Measurements from ENCODE around the gene CLPTM1L. TPM values are rescaled to one million over a fixed set of nuclear protein-coding genes. Genes with fewer than 3 reads are reported as not detected.

Gene CLPTM1L
- total RNA-seq, 3 donors from 2014 or later, result 94.0 to 121 (median 107) TPM

- Histone ChIP-seq H3K4me3 (no peak overlapping the region), H3K4me1 (no peaks in the 10 kb centered on the region), H3K36me3 (no peaks in the 10 kb centered on the region), H3K9me3 (no peaks in the 10 kb centered on the region), H3K27ac (no peak overlapping the region), H3K27me3 (peaks cover 0 to 63% of the 10 kb centered on the region in 2 donors)
- no peak for DNase-seq (ENCODE audit: low spot score in 2 of 2)
- intact Hi-C loops (cut with DNase I; ENCODE audit: low total_unique reads), result no loop called here
- TF ChIP-seq POLR2A (IDR thresholded peaks at IDR 0.05) (no peak), POLR2AphosphoS5 (IDR thresholded peaks at IDR 0.05) (no peak), CTCF (IDR thresholded peaks at IDR 0.05) (no peak)
These were observed 12.2 kb upstream of the CLPTM1L start for GRCh38 chr5:1356873-1357787.

DNA sequence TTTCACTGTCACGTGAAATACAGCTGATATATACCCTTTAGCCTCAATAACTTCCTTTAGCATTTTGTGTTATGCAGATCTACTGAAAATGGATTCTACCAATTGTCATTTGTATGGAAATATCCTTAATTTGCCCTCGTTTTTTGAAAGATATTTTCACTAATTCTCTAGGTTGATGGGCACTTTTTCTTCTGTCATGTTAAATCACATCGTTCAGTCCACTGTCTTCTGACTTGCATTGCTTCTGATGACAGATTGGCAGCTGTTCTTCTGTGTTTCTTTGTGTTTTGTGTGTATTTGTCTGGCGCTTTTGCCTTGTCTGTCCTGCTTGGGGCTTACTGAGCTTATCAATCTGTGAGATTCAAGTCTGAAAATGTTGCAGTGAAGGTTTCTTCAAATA is 9.7 kb upstream of the CLPTM1L start:
- DNase-seq (ENCODE audit: low spot score in 2 of 2), result no peak
- H3K36me3 ChIP-seq, result no peaks in the 10 kb centered on the region
- H3K27me3 ChIP-seq, result peaks cover 0 to 43% of the 10 kb centered on the region in 2 donors
- no peak overlapping the region for H3K27ac ChIP-seq
- no peaks in the 10 kb centered on the region for H3K4me1 ChIP-seq
- no peaks in the 10 kb centered on the region for H3K9me3 ChIP-seq
- no peak overlapping the region for H3K4me3 ChIP-seq
- no peak for TF ChIP-seq CTCF (IDR thresholded peaks at IDR 0.05)
- no peak for TF ChIP-seq POLR2AphosphoS5 (IDR thresholded peaks at IDR 0.05)
- no peak for TF ChIP-seq POLR2A (IDR thresholded peaks at IDR 0.05)
- intact Hi-C loops (cut with DNase I; ENCODE audit: low total_unique reads), result no loop called here

- intact Hi-C loops (cut with DNase I; ENCODE audit: low total_unique reads), result loop anchor here (1.0 kb wide), 1 partner anchor 21 kb away; no protein-coding TSS in a partner anchor
- no peak overlapping the region for H3K4me3 ChIP-seq
- no peaks in the 10 kb centered on the region for H3K9me3 ChIP-seq
- H3K27me3 ChIP-seq, result peaks cover 0 to 22% of the 10 kb centered on the region in 2 donors
- TF ChIP-seq POLR2AphosphoS5 (IDR thresholded peaks at IDR 0.05) (no peak), CTCF (IDR thresholded peaks at IDR 0.05) (no peak), POLR2A (IDR thresholded peaks at IDR 0.05) (no peak)
- no peaks in the 10 kb centered on the region for H3K4me1 ChIP-seq
- DNase-seq (ENCODE audit: low spot score in 2 of 2), result no peak
- no peaks in the 10 kb centered on the region for H3K36me3 ChIP-seq
- H3K27ac ChIP-seq, result no peak overlapping the region
These were observed 7.6 kb upstream of the CLPTM1L start for GRCh38 chr5:1352231-1353219.

GRCh38 chr5:1351156-1351555 is 6.3 kb upstream of the CLPTM1L start:
- H3K27me3 ChIP-seq, result peaks cover 0 to 9% of the 10 kb centered on the region in 2 donors
- H3K9me3 ChIP-seq, result no peaks in the 10 kb centered on the region
- TF ChIP-seq POLR2A (IDR thresholded peaks at IDR 0.05) (no peak), CTCF (IDR thresholded peaks at IDR 0.05) (no peak), POLR2AphosphoS5 (IDR thresholded peaks at IDR 0.05) (no peak)
- H3K4me3 ChIP-seq, result no peak overlapping the region
- H3K36me3 ChIP-seq, result no peaks in the 10 kb centered on the region
- H3K4me1 ChIP-seq, result no peaks in the 10 kb centered on the region
- no peak overlapping the region for H3K27ac ChIP-seq
- no peak for DNase-seq (ENCODE audit: low spot score in 2 of 2)
- intact Hi-C loops (cut with DNase I; ENCODE audit: low total_unique reads), result no loop called here

Data from breast epithelium (tissue), 4 donors.